GM21825 (cell line): Measurements from ENCODE around the gene EGR4.

Experiments
- ATAC-seq: cut with Tn5 transposase; IDR thresholded peaks from one replicate; pipeline ENCODE4 v1.9.1; 2021; ENCODE audit warnings: mild to moderate bottlenecking, moderate library complexity; ENCODE audit not compliant: unreplicated experiment

EGR4 gene

GRCh38 chr2:73293534-73294171, at the start of gene EGR4:
Gene EGR4 (minus strand): TSS chr2:73293548. CDS start chr2:73293317, 231 bp downstream.
- ATAC-seq, result peak; percentile 88

- ATAC-seq, result no peak
Observed at GRCh38 chr2:73341039-73341438, 47.7 kb upstream of the EGR4 start.

GRCh38 chr2:73339201-73339600, 45.9 kb upstream of the EGR4 start:
- no peak for ATAC-seq

- peak; percentile 60 for ATAC-seq
Observed at GRCh38 chr2:73337828-73338227, 44.5 kb upstream of the EGR4 start.

DNA sequence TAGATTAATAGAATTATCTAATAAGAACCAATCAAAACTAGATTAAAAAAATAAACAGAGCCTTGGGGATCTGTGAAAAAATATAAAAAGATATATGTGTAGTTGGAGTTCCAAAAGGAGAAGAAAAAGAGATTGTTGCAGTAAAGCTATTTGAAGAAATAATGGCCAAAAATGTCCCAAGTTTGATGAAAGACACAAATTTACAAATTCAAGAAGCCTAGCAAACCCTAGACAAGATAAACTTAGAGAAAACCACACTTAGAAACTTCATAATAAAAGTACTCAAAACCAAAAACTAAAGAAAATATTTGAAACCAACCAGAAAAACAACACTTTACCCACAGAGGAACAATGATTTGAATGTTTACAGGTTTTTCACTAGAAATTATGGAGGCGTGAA, 41.3 kb upstream of the EGR4 start:
- ATAC-seq, result no peak

- ATAC-seq, result no peak
Observed at GRCh38 chr2:73334045-73334444, 40.7 kb upstream of the EGR4 start.

DNA sequence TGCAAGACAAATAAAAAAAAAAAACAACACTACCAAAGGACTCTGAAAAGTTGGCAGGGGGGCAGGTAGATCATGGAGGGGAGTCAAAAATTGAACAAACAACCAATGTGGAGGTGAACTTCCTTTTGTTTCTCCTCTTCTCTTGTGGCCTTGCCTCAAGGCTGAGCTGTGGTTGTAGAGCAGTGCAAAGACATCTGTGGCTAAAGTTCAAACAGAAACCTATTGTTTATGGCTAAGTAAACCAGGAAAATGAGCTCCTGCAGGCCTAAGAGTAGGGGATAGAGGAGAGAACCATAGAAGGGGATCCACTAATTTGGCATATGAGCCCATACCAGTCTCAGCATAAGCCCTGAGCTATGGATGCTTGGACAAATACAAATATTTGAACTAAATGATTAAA, 40.2 kb upstream of the EGR4 start:
- ATAC-seq, result no peak

GRCh38 chr2:73324126-73324725, 30.9 kb upstream of the EGR4 start:
- no peak for ATAC-seq

DNA sequence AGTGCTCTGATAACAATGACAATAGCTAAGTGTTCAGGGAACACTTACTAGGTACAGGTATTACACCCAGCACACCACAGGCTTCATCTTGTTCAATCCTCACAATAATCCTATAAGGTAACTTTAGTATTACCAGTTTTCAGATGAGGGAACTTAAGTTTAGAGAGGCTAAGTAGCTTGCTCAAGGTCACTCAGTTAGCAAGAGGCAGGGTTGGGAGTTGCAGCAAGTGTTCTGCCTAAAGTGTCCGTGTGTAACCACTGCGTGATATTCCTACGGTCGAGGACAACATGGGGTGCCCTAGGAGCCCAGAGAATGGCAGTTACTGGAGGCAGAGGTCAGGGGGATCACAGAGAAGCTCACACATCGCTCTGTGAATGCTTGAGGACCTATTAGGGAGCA, 30.2 kb upstream of the EGR4 start:
- no peak for ATAC-seq

- no peak for ATAC-seq
Observed at GRCh38 chr2:73314441-73314840, 21.1 kb upstream of the EGR4 start.

DNA sequence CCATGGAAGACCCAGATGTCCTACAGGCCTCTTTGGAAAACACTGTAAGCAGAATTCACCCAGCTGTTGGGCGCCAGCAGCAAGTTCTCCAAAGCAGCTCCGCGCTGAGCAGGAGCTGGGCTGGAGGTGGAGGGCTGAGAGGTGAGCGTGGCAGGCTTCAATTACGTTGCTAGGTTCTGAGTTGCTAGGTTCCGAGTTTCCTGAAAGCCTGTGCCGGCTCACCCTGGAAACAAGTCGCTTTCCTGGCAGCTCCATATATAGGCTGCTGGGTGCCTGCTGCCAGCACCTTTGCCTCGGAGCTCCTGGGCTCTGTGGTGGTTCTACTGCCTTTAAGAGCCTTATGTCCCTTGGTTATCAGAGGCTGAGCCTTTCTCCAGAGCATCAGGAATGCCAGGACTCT, 14.4 kb upstream of the EGR4 start:
- ATAC-seq, result no peak

- ATAC-seq, result no peak
Observed at GRCh38 chr2:73301636-73302035, 8.3 kb upstream of the EGR4 start.

- ATAC-seq, result no peak
Observed at GRCh38 chr2:73300926-73301325, 7.6 kb upstream of the EGR4 start.

- no peak for ATAC-seq
Observed at GRCh38 chr2:73297586-73297985, 4.2 kb upstream of the EGR4 start.

- ATAC-seq, result no peak
Observed at GRCh38 chr2:73297151-73297559, 3.8 kb upstream of the EGR4 start.

DNA sequence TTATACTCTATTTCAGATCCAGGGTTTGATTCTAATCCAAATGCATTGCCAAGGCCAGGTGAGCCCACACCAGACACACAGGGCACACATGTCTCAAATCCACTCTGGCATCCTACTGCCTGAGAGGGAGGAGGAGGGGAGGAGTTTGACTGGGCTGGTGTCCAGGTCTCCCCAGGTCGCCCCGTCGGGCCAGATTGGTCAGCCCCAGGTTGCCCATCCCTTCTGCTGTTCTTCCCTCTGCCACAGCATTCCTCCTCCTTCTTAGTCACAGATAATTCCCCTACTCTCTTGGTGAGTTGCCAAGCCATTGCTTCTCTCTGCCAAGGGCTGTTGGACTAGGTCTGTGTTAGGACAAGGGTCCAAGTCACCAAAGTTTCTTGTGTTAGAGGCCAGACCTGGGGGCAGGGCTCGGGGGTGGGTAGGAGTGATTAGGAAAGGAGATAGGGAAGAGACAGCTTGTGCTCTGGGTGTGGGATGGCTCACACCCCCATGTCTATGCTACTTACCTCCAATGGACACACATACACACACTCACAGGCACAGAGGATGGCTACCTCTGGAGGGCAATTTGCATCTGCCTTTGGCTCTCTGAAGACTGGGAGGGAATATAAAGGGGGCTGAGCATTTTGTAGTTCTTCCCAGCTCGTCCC, 2.5 kb upstream of the EGR4 start:
- ATAC-seq, result no peak

DNA sequence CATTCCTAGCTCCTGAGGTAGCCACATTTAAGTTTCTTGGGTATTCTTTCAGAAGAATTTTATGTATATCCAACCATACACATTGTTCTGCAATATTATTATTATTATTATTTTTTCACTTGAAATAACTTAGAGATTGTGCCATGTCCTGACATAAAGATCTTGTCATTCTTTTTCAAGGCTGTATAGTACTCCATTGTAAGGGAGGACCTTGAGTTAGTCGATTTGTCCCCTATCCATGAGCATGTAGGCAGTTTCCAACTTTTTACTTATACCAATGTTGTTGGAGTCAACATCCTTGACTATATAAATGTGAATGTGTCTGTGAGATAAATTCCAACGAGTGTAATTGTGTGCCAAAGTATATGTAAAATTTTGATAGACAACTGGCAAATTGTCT, 891 bp upstream of the EGR4 start:
- ATAC-seq, result no peak

GRCh38 chr2:73292906-73293533, 328 bp downstream of the EGR4 start:
- ATAC-seq, result no peak

- no peak for ATAC-seq
Observed at GRCh38 chr2:73292316-73292905, 937 bp downstream of the EGR4 start.

- ATAC-seq, result no peak
Observed at GRCh38 chr2:73291461-73292315, 1.7 kb downstream of the EGR4 start.

GRCh38 chr2:73291093-73291460, 2.3 kb downstream of the EGR4 start:
- ATAC-seq, result no peak
